Mononuclear cell (primary cell): ENCODE results near the gene ITGA3. TPM values are rescaled to one million over a fixed set of nuclear protein-coding genes. Genes with fewer than 3 reads are reported as not detected.
"Not testable (repeated sequence)": the region's sequence is repeated elsewhere in the genome, so short reads cannot be mapped to it uniquely, and the experiment has no call there.

Experiments
- H3K27me3 ChIP-seq: 2 replicates; pipeline ENCODE4 v1.6.0; 2011; ENCODE audit warnings: low read length, control low read depth; ENCODE audit not compliant: insufficient read depth
- H3K4me1 ChIP-seq: 2 replicates; pipeline ENCODE4 v1.5.1; 2011; ENCODE audit warnings: mild to moderate bottlenecking, low read length, control low read depth; ENCODE audit not compliant: insufficient read depth
- H3K4me3 ChIP-seq: 2 replicates; pipeline ENCODE4 v1.5.1; 2011; ENCODE audit warnings: mild to moderate bottlenecking, low read length, moderate library complexity
- H3K9me3 ChIP-seq: 2 replicates; pipeline ENCODE4 v1.5.1; 2011; ENCODE audit warnings: low read depth, mild to moderate bottlenecking, control low read depth, low read length
- total RNA-seq: library from RNA; depleted of rRNA; stranded (reverse); fragments of >200 nt; gene quantifications from one replicate; pipeline ENCODE4 v1.2.3, GENCODE V29; 2012

The ITGA3 gene
- total RNA-seq, 1 donor = 1.7 TPM

GRCh38 chr17:50055055-50055425 is 870 bp upstream of the ITGA3 start:
- Histone ChIP-seq H3K4me3 (peak overlapping the region; percentile 40), H3K27me3 (peaks cover 17% of the 10 kb centered on the region), H3K9me3 (no peaks in the 10 kb centered on the region), H3K4me1 (peaks cover 18% of the 10 kb centered on the region)

GRCh38 chr17:50056217-50056960 is 479 bp downstream of the ITGA3 start:
- Histone ChIP-seq H3K27me3 (peaks cover 17% of the 10 kb centered on the region), H3K4me1 (peaks cover 18% of the 10 kb centered on the region), H3K4me3 (peak overlapping the region; percentile 40), H3K9me3 (no peaks in the 10 kb centered on the region)

GRCh38 chr17:50056961-50057330 is 1.0 kb downstream of the ITGA3 start:
- Histone ChIP-seq H3K4me1 (peaks cover 18% of the 10 kb centered on the region), H3K27me3 (peaks cover 17% of the 10 kb centered on the region), H3K4me3 (no peak overlapping the region), H3K9me3 (no peaks in the 10 kb centered on the region)

GRCh38 chr17:50057521-50057991 is 1.6 kb downstream of the ITGA3 start:
- peaks cover 17% of the 10 kb centered on the region for H3K27me3 ChIP-seq
- no peak overlapping the region for H3K4me3 ChIP-seq
- peaks cover 18% of the 10 kb centered on the region for H3K4me1 ChIP-seq
- H3K9me3 ChIP-seq = no peaks in the 10 kb centered on the region

- Histone ChIP-seq H3K4me3 (no peak overlapping the region), H3K4me1 (peaks cover 18% of the 10 kb centered on the region), H3K9me3 (no peaks in the 10 kb centered on the region), H3K27me3 (peaks cover 17% of the 10 kb centered on the region)
These were observed 2.5 kb downstream of the ITGA3 start for GRCh38 chr17:50058296-50058953.

GRCh38 chr17:50059256-50059655 is 3.3 kb downstream of the ITGA3 start:
- no peak overlapping the region for H3K4me3 ChIP-seq
- peaks cover 18% of the 10 kb centered on the region for H3K4me1 ChIP-seq
- H3K27me3 ChIP-seq = peaks cover 14% of the 10 kb centered on the region

GRCh38 chr17:50059759-50060273 is 3.9 kb downstream of the ITGA3 start:
- H3K4me3 ChIP-seq = no peak overlapping the region
- H3K9me3 ChIP-seq = no peaks in the 10 kb centered on the region
- peaks cover 14% of the 10 kb centered on the region for H3K27me3 ChIP-seq
- H3K4me1 ChIP-seq = peaks cover 18% of the 10 kb centered on the region

More at GRCh38 chr17:50059256-50059655, 3.3 kb downstream of the ITGA3 start:
- H3K9me3 ChIP-seq = no peaks in the 10 kb centered on the region

- Histone ChIP-seq H3K4me1 (peaks cover 10% of the 10 kb centered on the region), H3K27me3 (peaks cover 8% of the 10 kb centered on the region), H3K9me3 (no peaks in the 10 kb centered on the region), H3K4me3 (no peak overlapping the region)
These were observed 5.2 kb downstream of the ITGA3 start for GRCh38 chr17:50060951-50061712.

GRCh38 chr17:50061713-50062045 is 5.8 kb downstream of the ITGA3 start:
- not testable (repeated sequence) for H3K27me3 ChIP-seq, H3K4me1 ChIP-seq, H3K4me3 ChIP-seq, H3K9me3 ChIP-seq

GRCh38 chr17:50062293-50063243 is 6.7 kb downstream of the ITGA3 start:
- no peak overlapping the region for H3K4me3 ChIP-seq
- H3K27me3 ChIP-seq = no peaks in the 10 kb centered on the region
- H3K4me1 ChIP-seq = no peaks in the 10 kb centered on the region
- H3K9me3 ChIP-seq = no peaks in the 10 kb centered on the region

- Histone ChIP-seq H3K4me1 (no peaks in the 10 kb centered on the region), H3K9me3 (no peaks in the 10 kb centered on the region), H3K4me3 (no peak overlapping the region), H3K27me3 (no peaks in the 10 kb centered on the region)
These were observed 7.8 kb downstream of the ITGA3 start for GRCh38 chr17:50063561-50064252.

- Histone ChIP-seq H3K9me3 (no peaks in the 10 kb centered on the region), H3K27me3 (no peaks in the 10 kb centered on the region), H3K4me3 (no peak overlapping the region), H3K4me1 (no peaks in the 10 kb centered on the region)
These were observed 8.5 kb downstream of the ITGA3 start for GRCh38 chr17:50064253-50065001.

- Histone ChIP-seq H3K4me1 (no peaks in the 10 kb centered on the region), H3K9me3 (no peaks in the 10 kb centered on the region), H3K4me3 (no peak overlapping the region), H3K27me3 (no peaks in the 10 kb centered on the region)
These were observed 9.1 kb downstream of the ITGA3 start for GRCh38 chr17:50065056-50065455.
